BE2C (cell line): Measurements from ENCODE around the gene FHAD1.
"Not testable (repeated sequence)": the region's sequence is repeated elsewhere in the genome, so short reads cannot be mapped to it uniquely, and the experiment has no call there.

Experiments used
- DNase-seq: peaks from one replicate; pipeline ENCODE4 v3.0.0-alpha.2; 2020
- H3K27me3 ChIP-seq: fragments of 250-450 bp; sonication (Bioruptor Pico); 2 replicates; pipeline ENCODE4 v1.5.1; 2020; ENCODE audit warnings: mild to moderate bottlenecking
- H3K36me3 ChIP-seq: fragments of 250-450 bp; sonication (Bioruptor Pico); 2 replicates; pipeline ENCODE4 v1.5.1; 2020; ENCODE audit warnings: mild to moderate bottlenecking
- H3K4me1 ChIP-seq: fragments of 250-450 bp; sonication (Bioruptor Pico); 2 replicates; pipeline ENCODE4 v1.5.1; 2020
- H3K4me3 ChIP-seq: 2 replicates; pipeline ENCODE4 v1.5.1; 2011; ENCODE audit warnings: low read depth, low read length
- H3K9me3 ChIP-seq: fragments of 250-450 bp; sonication (Bioruptor Pico); 2 replicates; pipeline ENCODE4 v1.5.1; 2020
- TF ChIP-seq, protein P1 (sequence below): IDR thresholded peaks from 2 replicates; pipeline ENCODE4 v1.5.1; 2012; ENCODE audit warnings: mild to moderate bottlenecking, low read depth, low read length

FHAD1 gene

DNA sequence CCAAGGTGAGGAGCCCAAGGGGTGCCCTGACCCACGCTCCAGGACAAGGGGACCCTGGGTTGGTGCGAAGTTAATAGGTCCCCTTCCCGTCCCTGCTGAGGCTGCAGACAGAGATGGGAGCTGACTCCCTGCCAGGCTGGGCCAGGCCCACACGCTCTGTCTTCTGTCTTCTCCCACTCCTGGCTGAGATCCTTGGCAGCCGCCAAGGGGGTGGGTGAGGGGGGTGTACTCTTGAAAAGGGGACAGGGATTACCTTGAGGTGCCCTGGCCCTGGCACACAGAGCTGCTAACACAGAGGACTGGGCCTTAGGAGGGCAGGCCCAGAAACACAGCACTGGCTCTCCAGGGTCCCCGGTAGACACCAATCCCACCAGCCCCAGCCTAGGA is 180.2 kb downstream of the FHAD1 start:
- Histone ChIP-seq H3K36me3 (no peaks in the 10 kb centered on the region), H3K4me3 (no peak overlapping the region), H3K9me3 (no peaks in the 10 kb centered on the region), H3K4me1 (no peaks in the 10 kb centered on the region), H3K27me3 (no peaks in the 10 kb centered on the region)
- DNase-seq: no peak
- TF ChIP-seq, protein P1, sequence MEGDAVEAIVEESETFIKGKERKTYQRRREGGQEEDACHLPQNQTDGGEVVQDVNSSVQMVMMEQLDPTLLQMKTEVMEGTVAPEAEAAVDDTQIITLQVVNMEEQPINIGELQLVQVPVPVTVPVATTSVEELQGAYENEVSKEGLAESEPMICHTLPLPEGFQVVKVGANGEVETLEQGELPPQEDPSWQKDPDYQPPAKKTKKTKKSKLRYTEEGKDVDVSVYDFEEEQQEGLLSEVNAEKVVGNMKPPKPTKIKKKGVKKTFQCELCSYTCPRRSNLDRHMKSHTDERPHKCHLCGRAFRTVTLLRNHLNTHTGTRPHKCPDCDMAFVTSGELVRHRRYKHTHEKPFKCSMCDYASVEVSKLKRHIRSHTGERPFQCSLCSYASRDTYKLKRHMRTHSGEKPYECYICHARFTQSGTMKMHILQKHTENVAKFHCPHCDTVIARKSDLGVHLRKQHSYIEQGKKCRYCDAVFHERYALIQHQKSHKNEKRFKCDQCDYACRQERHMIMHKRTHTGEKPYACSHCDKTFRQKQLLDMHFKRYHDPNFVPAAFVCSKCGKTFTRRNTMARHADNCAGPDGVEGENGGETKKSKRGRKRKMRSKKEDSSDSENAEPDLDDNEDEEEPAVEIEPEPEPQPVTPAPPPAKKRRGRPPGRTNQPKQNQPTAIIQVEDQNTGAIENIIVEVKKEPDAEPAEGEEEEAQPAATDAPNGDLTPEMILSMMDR: no peak

DNA sequence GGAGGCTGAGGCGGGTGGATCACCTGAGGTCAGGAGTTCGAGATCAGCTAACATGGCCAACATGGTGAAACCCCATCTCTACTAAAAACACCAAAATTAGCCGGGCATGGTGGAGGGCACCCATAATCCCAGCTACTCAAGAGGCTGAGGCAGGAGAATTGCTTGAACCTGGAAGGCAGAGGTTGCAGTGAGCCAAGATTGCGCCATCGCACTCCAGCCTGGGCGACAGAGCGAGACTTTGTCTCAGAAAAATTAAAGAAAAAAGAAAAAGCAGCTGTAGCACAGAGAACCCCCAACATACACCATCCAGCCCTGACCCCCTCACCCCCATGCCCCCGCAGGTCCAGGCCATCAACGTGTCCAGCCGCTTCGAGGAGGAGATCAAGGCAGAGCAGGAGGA is 181.2 kb downstream of the FHAD1 start:
- H3K4me1 ChIP-seq, H3K4me3 ChIP-seq, H3K36me3 ChIP-seq, H3K27me3 ChIP-seq, DNase-seq, H3K9me3 ChIP-seq: not testable (repeated sequence)

DNA sequence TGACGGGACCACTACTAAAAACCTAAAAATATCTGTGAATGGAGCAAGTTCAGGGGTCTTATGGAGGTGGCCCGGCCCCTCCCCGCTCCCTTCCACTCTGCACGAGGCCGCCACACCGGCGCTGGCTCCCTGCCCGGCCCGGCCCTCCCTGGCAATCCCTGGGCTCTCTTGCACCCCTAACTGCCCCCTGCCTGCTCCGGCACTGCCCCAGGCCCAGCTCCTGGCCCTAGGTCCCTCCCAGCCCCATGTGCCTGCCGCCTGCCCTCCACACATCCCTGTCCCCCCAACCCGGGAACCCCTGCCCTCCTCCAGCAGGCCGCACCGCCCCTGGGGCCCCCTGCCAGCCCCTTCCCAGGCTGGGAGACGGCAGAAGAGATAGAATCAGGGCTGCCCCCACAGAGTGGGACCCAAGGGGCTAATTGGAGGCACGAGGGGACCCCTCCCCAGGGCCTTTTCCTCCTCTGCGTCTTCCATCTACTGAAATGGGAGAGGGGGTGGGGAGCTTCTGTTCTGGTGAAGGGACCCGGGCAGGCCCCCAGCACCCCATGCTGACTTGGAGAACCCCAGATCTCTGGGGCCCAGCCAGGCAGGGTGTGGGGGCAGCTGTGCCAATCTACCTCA is 181.9 kb downstream of the FHAD1 start:
- no peak for DNase-seq
- no peaks in the 10 kb centered on the region for H3K4me1 ChIP-seq
- no peaks in the 10 kb centered on the region for H3K9me3 ChIP-seq
- H3K4me3 ChIP-seq: no peak overlapping the region
- H3K27me3 ChIP-seq: no peaks in the 10 kb centered on the region
- TF ChIP-seq, protein P1: no peak
- no peaks in the 10 kb centered on the region for H3K36me3 ChIP-seq

DNA sequence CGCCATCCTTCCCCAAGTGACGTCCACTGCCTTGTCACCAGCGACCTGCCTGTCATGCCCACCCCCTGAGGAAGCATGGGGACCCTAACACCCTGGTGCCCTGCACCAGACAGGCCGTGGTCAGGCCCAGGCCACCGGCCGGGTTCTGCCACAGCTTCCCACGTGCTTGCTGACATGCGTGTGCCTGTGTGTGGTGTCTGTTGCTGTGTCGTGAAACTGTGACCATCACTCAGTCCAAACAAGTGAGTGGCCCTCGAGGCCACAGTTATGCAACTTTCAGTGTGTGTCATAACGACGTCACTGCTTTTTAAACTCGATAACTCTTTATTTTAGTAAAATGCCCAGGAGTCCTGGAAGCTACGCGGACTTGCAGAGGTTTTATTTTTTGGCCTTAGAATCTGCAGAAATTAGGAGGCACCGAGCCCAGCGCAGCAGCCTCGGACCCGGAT is 182.7 kb downstream of the FHAD1 start:
- Histone ChIP-seq H3K4me3 (no peak overlapping the region), H3K36me3 (no peaks in the 10 kb centered on the region), H3K4me1 (no peaks in the 10 kb centered on the region), H3K27me3 (no peaks in the 10 kb centered on the region), H3K9me3 (no peaks in the 10 kb centered on the region)
- DNase-seq: no peak
- TF ChIP-seq, protein P1: no peak

DNA sequence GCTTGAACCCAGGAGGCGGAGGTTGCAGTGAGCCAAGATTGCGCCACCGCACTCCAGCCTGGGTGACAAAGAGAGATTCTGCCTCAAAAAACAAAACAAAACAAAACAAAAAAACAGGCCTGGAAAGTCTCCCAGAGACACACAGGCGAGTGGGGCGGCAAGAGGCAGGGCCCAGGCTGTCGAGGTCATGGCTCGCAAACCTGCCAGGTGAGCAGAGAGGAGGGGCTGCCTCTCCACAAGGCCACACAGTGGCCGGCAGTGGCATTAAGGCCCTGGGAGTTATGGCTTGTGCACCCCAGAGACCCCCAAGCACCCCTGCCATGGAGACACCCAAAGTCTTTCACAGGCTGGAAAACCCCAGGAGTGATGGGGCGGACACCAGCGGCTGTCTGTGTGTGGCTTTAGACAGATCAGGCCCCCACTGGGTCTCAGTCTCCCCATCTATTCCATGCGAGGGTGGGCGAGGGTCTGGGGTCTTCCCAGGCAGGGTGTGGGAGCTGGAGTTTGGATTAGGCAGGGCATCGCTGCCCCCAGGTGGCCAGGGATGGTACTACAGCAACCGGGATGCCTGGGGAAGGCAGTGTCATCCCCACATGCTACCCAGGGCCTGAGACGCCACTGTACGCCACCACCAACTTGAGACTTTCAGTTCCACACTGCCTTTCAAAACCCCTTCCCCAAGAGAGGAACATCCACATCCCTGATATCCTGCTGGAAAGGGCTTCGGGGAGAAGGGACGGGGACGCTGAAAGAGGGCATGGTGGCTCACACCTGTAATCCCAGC is 184.0 kb downstream of the FHAD1 start:
- TF ChIP-seq, protein P1: peak; percentile 73
- Histone ChIP-seq H3K27me3 (no peaks in the 10 kb centered on the region), H3K9me3 (no peaks in the 10 kb centered on the region), H3K36me3 (no peaks in the 10 kb centered on the region), H3K4me1 (no peaks in the 10 kb centered on the region), H3K4me3 (no peak overlapping the region)
- DNase-seq: peak; percentile 61

DNA sequence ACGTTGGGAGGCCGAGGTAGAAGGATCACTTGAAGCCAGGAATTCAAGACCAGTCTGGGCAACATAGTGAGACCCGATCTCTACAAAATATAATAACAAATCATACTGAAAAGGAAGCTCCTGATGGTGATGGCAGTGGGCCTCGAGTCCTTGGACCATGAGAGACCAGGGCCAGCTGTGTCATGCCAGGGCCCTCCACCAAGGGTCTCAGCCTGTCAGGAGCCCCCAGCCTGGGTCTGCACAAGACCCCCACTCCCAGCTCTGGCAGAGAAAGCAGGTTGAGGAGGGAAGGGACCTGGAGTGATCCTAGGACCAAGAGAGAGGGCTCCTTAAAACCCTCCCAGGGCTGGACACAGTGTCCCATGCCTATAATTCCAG is 184.5 kb downstream of the FHAD1 start:
- TF ChIP-seq, protein P1: no peak
- Histone ChIP-seq H3K27me3 (no peaks in the 10 kb centered on the region), H3K4me1 (no peaks in the 10 kb centered on the region), H3K36me3 (no peaks in the 10 kb centered on the region), H3K9me3 (no peaks in the 10 kb centered on the region), H3K4me3 (no peak overlapping the region)
- no peak for DNase-seq
